Cardiac fibroblast (primary cell): ENCODE measurements around the gene ARHGEF17.

ENCODE experiments used
- DNase-seq, 2 donors: peaks; one replicate each; pipeline versions ENCODE4 v3.0.0 to v3.0.0-alpha.2; 2010; ENCODE audit warnings: low read depth in 2 of 2
- H3K4me3 ChIP-seq, 2 donors: replicated peaks in 1 of 2; 1 replicate in 1 of 2; 2 replicates in 1 of 2; pipeline ENCODE4 v1.5.1; 2011; ENCODE audit warnings: low read depth in 2 of 2, low read length in 2 of 2, mild to moderate bottlenecking in 2 of 2, moderate library complexity in 1 of 2
- TF ChIP-seq, protein P1 (sequence below): IDR thresholded peaks from one replicate; pipeline ENCODE4 v1.5.1; 2011; ENCODE audit warnings: low read depth, mild to moderate bottlenecking, low read length, inconsistent platforms

The ARHGEF17 gene

DNA sequence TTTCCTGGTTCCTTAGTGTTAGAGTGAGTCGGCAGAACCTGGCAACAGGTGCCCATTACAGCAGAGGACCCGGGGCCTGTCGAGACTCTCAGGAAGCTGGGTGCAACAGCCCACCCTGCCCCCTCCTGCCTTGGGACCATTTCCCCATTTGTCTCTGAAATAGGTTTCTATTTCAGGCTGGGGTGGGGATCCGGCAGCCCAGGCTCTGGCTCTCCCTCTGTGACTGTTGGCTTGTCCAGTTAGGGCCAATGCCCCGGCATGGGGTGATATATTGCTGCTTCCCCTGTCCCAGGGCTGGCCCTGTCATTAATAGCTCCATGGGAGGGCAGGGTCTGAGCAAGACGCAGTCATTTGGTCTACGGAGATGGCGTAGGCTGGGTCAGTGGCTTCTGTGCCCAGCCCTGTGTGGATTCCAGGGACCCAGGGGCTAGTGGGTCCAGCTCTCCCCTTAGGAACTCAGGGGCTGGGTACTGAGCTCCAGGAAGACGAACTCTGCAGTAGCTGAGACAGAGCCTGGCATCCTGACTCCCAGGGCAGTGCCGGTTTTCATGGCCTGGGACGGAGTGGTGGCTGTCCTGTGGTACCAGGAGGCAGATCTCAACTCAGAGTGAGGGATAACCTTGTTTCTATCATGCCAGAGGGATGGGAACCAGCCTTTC is 33.2 kb upstream of the ARHGEF17 start:
- TF ChIP-seq, protein P1, sequence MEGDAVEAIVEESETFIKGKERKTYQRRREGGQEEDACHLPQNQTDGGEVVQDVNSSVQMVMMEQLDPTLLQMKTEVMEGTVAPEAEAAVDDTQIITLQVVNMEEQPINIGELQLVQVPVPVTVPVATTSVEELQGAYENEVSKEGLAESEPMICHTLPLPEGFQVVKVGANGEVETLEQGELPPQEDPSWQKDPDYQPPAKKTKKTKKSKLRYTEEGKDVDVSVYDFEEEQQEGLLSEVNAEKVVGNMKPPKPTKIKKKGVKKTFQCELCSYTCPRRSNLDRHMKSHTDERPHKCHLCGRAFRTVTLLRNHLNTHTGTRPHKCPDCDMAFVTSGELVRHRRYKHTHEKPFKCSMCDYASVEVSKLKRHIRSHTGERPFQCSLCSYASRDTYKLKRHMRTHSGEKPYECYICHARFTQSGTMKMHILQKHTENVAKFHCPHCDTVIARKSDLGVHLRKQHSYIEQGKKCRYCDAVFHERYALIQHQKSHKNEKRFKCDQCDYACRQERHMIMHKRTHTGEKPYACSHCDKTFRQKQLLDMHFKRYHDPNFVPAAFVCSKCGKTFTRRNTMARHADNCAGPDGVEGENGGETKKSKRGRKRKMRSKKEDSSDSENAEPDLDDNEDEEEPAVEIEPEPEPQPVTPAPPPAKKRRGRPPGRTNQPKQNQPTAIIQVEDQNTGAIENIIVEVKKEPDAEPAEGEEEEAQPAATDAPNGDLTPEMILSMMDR, result no peak
- no peak overlapping the region for H3K4me3 ChIP-seq
- no peak for DNase-seq

DNA sequence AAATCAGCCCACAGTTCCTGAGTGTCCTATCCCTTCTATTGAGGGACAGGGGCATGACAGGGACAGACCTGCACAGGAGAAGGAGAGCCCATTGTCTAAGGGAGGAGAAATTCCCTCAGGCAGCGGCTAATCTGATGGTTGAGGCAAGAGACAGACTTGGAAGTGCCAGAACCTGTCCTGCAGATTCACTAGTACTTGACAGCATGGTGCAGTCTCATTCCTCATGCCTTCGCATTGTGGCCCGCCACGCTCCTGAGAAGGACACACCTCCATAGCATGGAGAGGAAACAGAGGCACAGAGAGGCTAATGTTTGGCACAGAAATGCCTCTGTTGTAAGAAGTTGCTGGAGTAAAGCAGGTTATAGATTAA is 32.7 kb upstream of the ARHGEF17 start:
- DNase-seq, result no peak

DNA sequence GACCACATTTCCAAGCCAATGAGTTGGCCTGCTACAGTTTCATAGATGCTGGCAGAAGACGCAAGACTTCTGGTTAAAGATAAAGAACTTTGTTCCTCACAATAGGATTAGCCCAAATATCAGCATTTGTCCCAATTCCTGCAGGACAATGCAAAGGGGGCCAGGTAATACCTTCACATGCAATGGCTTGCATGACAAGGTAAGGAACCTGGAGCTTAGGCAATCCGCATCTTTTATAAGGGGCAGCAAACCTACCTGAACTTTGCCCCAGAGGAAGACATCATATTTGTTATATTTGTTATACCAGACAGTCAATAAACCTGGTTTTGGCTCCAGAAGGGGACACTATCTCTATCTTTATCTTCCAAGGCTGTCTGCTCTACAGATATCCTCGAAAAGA is 30.6 kb upstream of the ARHGEF17 start:
- H3K4me3 ChIP-seq, result no peak overlapping the region
- TF ChIP-seq, protein P1, result no peak
- no peak for DNase-seq

More for the DNA sequence above, 32.7 kb upstream of the ARHGEF17 start:
- H3K4me3 ChIP-seq, result no peak overlapping the region
- TF ChIP-seq, protein P1, result no peak

DNA sequence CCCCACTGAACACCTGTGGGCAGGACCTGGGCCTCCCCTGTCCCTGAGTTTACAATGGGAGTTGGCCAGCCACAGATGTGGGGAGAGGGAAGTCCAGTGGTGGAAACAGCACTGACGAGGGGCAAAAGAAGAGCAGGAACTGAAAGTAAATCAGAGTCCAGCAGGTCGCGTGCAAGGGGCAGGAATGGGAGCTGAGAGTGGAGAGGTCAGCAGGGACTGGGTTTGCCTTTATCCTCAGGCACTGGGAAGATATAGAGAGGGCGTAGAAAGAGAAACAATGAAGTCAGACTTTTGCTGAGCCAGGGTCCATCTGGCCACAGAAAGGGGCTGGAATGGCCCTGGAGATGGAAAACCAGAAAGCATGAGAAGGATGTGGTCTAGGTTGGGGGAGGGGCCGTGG is 27.4 kb upstream of the ARHGEF17 start:
- H3K4me3 ChIP-seq, result no peak overlapping the region
- TF ChIP-seq, protein P1, result no peak
- no peak for DNase-seq

DNA sequence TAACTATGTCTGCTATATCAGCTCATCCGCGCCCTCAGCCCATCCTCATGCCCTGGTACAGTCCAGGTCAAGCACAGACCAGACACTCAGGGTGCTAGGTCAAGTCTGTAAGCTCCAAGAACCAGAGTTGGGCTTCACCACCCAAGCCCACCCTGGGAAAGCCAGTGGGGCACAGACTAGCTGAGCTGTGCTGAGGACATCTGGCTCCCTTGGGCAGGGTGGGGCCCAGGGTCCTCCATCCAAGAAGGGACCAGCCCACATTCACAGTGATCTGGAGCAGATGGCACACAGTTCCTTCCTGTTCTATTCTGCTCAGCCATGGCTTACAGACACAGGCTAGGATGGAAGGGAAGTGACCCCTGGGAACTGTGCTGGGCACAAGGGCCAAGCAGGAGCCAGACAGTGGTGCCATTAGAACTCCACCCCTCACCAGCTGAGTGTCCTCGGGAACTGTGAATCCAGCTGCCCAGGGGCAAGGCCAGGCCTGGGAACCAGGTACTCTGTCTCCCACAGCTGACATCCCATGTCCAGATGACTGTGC is 26.8 kb upstream of the ARHGEF17 start:
- no peak overlapping the region for H3K4me3 ChIP-seq
- TF ChIP-seq, protein P1, result no peak
- no peak for DNase-seq

DNA sequence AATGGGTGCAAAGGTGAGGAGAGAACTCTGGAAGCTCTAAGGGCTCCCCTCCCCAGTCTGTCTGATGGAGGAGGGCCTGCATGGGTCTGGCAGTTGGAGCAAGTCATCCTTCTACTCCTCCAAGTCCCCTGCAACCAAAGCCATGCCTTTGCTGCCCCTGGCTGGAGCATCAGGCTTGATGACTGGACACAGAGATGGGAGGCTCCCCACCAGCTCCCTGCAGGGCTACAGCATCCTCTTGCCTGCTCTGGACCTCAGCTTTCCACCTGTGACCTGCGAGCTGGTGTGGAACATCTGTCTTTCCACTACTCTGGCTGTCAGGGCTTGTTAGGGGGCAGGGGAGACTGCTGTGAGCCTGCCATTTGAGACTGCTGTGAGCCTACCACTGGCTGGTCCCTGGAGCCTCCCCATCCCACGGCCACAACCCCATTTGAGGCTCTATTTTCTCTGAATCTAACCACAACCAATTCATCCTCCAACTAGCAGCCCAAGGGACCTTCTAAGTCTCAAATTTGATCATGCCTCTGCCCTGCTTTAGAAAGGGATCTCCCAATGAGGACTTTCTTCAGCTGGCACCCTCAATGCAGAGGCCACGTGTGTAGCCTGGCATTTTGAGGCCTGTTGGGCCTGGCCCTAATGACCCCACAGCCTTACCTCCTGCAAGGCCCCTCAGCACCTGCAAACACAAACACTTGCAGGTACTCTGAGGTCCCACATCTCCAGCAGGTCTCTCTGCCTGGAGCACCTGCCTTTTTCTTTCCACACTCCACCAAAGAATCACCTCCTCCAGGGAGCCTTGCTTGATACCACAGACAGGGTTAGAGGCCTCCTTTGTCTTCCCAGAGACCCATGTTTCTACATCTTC is 26.0 kb upstream of the ARHGEF17 start:
- TF ChIP-seq, protein P1, result no peak
- DNase-seq, result no peak
- no peak overlapping the region for H3K4me3 ChIP-seq
